DMS153 treated with DMSO at 0.1 percent for 48 hours (cell line): ENCODE results near the gene CYB561.

Experiments
- DNase-seq: peaks from one replicate; lab custom pipeline; 2025; ENCODE audit not compliant: unreplicated experiment; lab: John Stamatoyannopoulos, UW

CYB561 gene

DNA sequence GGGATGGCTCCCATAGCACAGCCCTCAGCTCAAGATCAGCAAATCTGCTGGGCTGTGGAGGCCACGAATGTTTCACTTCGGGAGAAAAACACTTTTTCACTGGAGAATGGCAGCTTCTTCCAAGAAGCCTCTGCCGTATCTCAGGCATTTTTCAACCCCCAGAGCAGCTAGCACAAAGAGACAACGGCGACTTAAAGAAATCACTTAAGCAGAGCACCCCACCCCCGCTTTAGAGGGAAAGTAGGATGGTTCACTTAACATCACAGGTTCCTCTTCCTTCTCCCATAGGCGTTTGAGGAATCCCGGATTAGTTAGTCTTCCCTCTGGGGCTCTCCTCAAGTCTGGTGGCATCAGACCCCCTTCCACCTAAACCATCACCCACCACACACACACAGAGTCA, 27.6 kb downstream of the CYB561 start:
- no peak for DNase-seq

DNA sequence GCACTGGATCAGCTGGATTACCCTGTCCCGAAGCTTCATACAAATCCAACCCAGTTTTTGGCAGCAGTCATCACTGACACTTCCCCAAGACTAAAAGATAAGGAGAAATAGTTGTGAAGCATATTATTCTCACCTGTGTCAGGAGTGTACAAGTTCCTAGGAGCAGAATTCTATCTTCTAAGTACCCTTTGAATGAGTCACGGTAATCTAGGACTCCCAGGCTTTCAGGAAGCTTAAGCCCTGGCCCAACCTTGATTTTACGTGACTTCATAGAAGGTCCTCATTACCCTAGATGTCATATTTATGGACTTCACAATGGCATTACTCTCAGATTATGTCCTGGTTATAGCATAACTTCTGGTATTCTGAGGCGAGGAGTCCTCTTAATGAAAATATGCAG, 31.9 kb downstream of the CYB561 start:
- DNase-seq: no peak

DNA sequence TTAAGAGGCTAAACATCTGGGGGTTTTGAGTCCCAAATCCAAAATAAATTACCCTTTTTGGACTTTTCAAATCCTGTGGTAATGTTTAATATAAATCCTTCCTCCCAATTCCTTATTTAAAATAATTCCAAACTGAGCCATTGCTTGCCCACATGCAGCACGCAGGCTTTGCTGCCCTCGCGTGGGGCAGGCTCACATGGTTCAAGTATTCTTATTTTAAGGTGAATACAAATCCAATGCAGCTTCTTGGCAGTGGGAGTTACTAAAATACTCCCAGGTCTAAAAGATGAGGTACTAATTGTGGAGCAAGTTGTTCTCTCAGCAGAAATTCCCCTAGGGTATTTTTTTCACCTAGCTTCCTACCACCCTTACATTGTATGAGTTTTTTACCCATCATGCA, 33.0 kb downstream of the CYB561 start:
- DNase-seq: no peak

DNA sequence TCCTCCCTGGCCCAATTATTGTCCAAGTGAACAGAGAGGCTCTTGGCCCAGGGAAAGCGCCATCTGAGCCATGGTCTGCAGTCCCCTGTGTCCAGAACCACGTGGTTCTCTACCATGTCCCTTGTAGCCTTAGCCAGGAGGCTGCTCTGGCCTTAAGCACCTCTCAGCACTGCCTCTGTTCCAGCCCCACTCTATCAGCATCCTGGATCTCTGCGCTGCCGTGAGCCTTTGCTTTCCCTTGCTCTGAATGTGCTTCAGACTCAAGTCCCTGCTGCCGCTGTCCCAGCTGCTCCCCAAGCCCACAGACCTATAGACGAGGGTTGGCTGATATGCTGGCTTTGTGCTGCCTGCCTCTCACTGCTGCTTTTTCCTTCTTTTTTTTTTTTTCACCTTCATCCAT, 33.9 kb downstream of the CYB561 start:
- no peak for DNase-seq

DNA sequence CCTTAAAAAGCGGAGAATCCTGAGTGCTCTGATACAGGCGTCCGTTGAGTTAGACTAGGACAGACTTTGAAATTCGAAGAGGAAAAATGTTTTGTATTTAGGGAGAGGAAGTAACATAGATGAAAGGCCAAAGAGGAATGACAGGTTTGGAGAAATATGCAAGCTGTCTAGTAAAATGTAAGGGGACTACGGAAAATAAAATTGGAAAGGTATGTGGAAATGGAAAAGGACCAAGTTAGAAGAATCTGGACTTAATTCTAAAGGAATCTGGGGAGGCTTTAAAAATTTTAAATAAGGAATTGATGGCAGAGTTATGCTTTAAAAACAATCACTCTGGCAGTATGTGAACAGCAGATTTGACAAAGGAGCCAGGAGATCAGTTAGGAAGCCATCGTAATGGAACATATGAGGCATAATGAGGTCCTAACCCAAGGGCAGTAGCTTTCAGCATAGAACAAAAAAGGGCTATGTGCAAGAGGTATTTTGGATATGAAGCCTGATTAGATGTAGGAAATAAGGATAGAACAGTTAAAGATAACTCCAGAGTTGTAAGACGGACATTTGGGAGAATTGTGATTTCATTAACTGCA, 38.3 kb downstream of the CYB561 start:
- no peak for DNase-seq

GRCh38 chr17:63406689-63407330, 39.3 kb downstream of the CYB561 start:
- peak; percentile 73 for DNase-seq

DNA sequence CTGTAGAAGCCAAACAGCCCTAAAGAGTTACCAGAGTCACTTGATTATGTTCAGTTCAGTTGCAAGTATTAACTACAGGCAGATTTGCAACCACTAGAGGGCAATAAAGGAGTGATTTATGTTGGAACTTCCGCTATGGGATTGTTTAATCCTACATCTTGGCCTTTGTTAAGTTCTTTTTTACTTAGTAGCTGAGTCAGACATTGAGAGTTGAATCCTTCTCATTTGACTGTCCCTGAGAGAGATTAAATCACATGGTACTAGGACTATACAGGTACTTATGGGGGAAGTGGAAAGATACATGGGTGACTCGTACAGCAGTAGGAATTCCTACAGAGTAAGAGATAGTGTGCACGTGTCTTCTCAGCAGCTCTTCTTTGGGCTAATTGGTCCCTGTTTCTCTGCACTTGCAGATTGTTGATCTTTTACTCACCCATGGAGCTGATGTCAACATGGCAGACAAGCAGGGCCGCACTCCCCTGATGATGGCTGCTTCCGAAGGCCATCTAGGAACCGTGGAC, 40.3 kb downstream of the CYB561 start:
- peak; percentile 33 for DNase-seq

DNA sequence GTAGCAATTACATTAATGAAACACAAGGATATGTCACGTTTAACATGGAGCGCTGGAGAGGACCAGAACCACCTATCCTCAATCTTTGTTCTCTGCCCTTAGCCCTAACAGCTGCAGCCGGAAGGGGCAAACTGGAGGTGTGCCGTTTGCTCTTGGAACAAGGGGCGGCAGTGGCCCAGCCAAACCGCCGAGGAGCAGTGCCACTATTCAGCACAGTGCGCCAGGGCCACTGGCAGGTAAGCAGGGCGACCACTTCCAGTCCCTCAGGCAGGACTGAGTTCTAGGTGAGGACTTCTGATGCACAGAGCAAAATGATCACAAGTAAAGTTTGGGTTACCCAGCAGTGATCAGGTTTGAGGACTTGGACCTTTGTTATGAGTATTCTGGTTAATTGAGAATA, 41.1 kb downstream of the CYB561 start:
- no peak for DNase-seq

GRCh38 chr17:63402431-63403212, 43.5 kb downstream of the CYB561 start:
- no peak for DNase-seq

GRCh38 chr17:63399856-63400255, 46.2 kb downstream of the CYB561 start:
- DNase-seq: no peak

DNA sequence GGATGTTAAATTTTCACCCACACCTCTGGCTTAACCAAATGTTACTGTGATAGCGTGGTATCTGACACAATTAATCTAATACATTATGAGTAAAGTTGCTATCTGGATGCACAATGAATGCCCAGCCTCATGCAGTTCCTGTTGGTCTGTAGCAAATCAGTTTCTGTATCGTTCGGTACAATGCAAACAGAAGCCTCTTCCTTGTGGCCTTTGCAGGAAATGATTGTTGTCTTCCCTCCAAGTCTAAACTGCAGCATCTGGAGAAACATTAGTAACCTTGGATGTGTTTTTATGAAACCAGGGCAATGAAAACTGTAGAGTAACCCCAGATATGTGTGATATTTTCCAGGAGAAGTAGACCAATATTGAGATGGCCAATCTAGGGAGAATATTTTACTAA, 46.8 kb downstream of the CYB561 start:
- peak; percentile 10 for DNase-seq

- no peak for DNase-seq
These were observed 47.4 kb downstream of the CYB561 start for GRCh38 chr17:63398680-63399079.

GRCh38 chr17:63395075-63395805, 50.9 kb downstream of the CYB561 start:
- no peak for DNase-seq

- no peak for DNase-seq
These were observed 56.0 kb downstream of the CYB561 start for GRCh38 chr17:63390090-63390489.

- DNase-seq: no peak
These were observed 58.3 kb downstream of the CYB561 start for GRCh38 chr17:63387656-63388340.

- DNase-seq: no peak
These were observed 63.3 kb downstream of the CYB561 start for GRCh38 chr17:63382826-63383225.
